ENCODE results near the gene SHISA7.

DNA sequence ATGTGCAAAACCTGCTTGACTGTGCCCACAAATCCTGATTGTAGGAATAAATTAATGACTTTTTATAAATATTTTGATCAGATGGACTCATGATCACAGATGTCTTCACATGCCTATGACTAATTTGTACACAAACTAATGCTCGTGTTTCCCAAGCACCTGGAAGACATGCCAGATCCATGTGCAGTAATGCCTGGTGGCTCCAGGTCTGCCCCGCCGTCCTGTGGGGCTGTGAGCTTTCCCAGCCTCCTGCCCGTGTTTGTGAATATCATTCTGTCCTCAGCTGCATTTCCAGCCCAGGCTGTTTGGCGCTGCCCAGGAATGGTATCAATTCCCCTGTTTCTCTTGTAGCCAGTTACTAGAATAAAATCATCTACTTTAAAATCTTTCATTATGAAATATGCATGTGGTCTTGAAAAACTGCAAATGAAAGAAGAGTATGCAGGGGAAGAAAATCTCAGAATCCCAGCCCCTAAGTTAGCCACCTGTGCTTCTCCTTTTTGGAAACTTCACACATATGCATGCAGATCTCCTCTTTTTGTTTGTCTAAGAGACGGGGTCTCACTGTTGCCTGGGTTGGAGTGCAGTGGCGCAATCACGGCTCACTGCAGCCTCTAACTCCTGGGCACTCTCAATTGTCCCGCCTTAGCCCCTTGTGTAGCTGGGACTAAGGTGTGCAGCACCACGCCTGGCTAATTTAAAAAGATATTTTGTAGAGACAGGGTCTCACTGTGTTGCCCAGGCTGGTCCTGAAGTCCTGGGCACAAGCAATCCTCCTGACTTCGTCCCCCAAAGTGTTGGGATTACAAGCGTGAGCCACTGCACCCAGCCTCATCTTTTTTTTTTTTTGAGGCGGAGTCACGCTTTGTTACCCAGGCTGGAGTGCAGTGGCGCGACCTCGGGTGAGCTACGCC is 51.1 kb downstream of the SHISA7 start:
- TF ChIP-seq, protein P1, sequence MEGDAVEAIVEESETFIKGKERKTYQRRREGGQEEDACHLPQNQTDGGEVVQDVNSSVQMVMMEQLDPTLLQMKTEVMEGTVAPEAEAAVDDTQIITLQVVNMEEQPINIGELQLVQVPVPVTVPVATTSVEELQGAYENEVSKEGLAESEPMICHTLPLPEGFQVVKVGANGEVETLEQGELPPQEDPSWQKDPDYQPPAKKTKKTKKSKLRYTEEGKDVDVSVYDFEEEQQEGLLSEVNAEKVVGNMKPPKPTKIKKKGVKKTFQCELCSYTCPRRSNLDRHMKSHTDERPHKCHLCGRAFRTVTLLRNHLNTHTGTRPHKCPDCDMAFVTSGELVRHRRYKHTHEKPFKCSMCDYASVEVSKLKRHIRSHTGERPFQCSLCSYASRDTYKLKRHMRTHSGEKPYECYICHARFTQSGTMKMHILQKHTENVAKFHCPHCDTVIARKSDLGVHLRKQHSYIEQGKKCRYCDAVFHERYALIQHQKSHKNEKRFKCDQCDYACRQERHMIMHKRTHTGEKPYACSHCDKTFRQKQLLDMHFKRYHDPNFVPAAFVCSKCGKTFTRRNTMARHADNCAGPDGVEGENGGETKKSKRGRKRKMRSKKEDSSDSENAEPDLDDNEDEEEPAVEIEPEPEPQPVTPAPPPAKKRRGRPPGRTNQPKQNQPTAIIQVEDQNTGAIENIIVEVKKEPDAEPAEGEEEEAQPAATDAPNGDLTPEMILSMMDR (conservative IDR thresholded peaks at IDR 0.05 in 1 of 2, IDR thresholded peaks at IDR 0.05 in 1 of 2; ENCODE audit: low read depth in 1 of 2, low read length in 2 of 2): no peak
- no peak for TF ChIP-seq EZH2 (IDR thresholded peaks at IDR 0.05; ENCODE audit: low read length, missing control alignments)

Data from fibroblast of lung (primary cell).